Ectodermal cell (in vitro differentiated cells): ENCODE data around the gene BAHCC1.

Experiments used
- H3K27ac ChIP-seq: 2 replicates; pipeline ENCODE4 v1.7.0; 2013; ENCODE audit warnings: mild to moderate bottlenecking, low read depth, low read length; ENCODE audit not compliant: insufficient read depth, poor library complexity, severe bottlenecking
- H3K27me3 ChIP-seq: 2 replicates; pipeline ENCODE4 v1.7.0; 2013; ENCODE audit warnings: mild to moderate bottlenecking, low read length; ENCODE audit not compliant: insufficient read depth, control insufficient read depth, poor library complexity, severe bottlenecking
- H3K36me3 ChIP-seq: one replicate; pipeline ENCODE4 v1.7.0; 2013; ENCODE audit warnings: low read length; ENCODE audit not compliant: control insufficient read depth, insufficient read depth
- H3K4me1 ChIP-seq: one replicate; pipeline ENCODE4 v1.7.0; 2013; ENCODE audit warnings: low read length; ENCODE audit not compliant: control insufficient read depth, insufficient read depth
- H3K4me3 ChIP-seq: 2 replicates; pipeline ENCODE4 v1.7.0; 2013; ENCODE audit warnings: low read depth, low read length, control low read depth; ENCODE audit not compliant: insufficient read depth
- H3K9me3 ChIP-seq: 2 replicates; pipeline ENCODE4 v1.7.0; 2013; ENCODE audit warnings: mild to moderate bottlenecking, low read length, moderate library complexity; ENCODE audit not compliant: control insufficient read depth
- WGBS, 2 experiments: methylation state at CpG; one replicate each; pipeline ENCODE4 v1.1.7; 2013; ENCODE audit warnings: missing lambda C conversion rate in 2 of 2; 5-methylcytosine and 5-hydroxymethylcytosine counted together

Gene BAHCC1

GRCh38 chr17:81444610-81445339 lies 49.5 kb downstream of the BAHCC1 start:
- H3K27me3 ChIP-seq: no peaks in the 10 kb centered on the region
- no peaks in the 10 kb centered on the region for H3K9me3 ChIP-seq
- H3K36me3 ChIP-seq: no peaks in the 10 kb centered on the region
- peaks cover 13% of the 10 kb centered on the region for H3K4me1 ChIP-seq
- no peak overlapping the region for H3K4me3 ChIP-seq
- WGBS, 2 experiments: 89 to 90% methylated on average over 26 to 27 of the region's 27 CpGs
- no peak overlapping the region for H3K27ac ChIP-seq

GRCh38 chr17:81445642-81446503 lies 50.6 kb downstream of the BAHCC1 start:
- H3K36me3 ChIP-seq: no peaks in the 10 kb centered on the region
- no peak overlapping the region for H3K4me3 ChIP-seq
- H3K4me1 ChIP-seq: peaks cover 3% of the 10 kb centered on the region
- H3K9me3 ChIP-seq: no peaks in the 10 kb centered on the region
- 92% methylated on average over 30 of the region's 30 CpGs for WGBS, 2 experiments
- H3K27ac ChIP-seq: no peak overlapping the region
- no peaks in the 10 kb centered on the region for H3K27me3 ChIP-seq

- Histone ChIP-seq H3K27ac (no peak overlapping the region), H3K9me3 (no peaks in the 10 kb centered on the region), H3K36me3 (no peaks in the 10 kb centered on the region), H3K4me3 (no peak overlapping the region), H3K4me1 (no peaks in the 10 kb centered on the region), H3K27me3 (no peaks in the 10 kb centered on the region)
- WGBS, 2 experiments: 94 to 96% methylated on average over 25 of the region's 25 CpGs
Measured at GRCh38 chr17:81447331-81447933, 52.2 kb downstream of the BAHCC1 start.

- Histone ChIP-seq H3K4me3 (no peak overlapping the region), H3K9me3 (no peaks in the 10 kb centered on the region), H3K27ac (no peak overlapping the region), H3K27me3 (no peaks in the 10 kb centered on the region), H3K36me3 (no peaks in the 10 kb centered on the region), H3K4me1 (no peaks in the 10 kb centered on the region)
- 95% methylated on average over 25 of the region's 25 CpGs for WGBS, 2 experiments
Measured at GRCh38 chr17:81448442-81448841, 53.2 kb downstream of the BAHCC1 start.

- H3K4me1 ChIP-seq: no peaks in the 10 kb centered on the region
- H3K4me3 ChIP-seq: no peak overlapping the region
- no peaks in the 10 kb centered on the region for H3K27me3 ChIP-seq
- H3K27ac ChIP-seq: no peak overlapping the region
- no peaks in the 10 kb centered on the region for H3K36me3 ChIP-seq
- WGBS, 2 experiments: 95 to 96% methylated on average over 11 to 12 of the region's 12 CpGs
- no peaks in the 10 kb centered on the region for H3K9me3 ChIP-seq
Measured at GRCh38 chr17:81448950-81449349, 53.7 kb downstream of the BAHCC1 start.

GRCh38 chr17:81449351-81449750 lies 54.1 kb downstream of the BAHCC1 start:
- Histone ChIP-seq H3K9me3 (no peaks in the 10 kb centered on the region), H3K36me3 (no peaks in the 10 kb centered on the region), H3K27me3 (no peaks in the 10 kb centered on the region), H3K4me3 (no peak overlapping the region), H3K27ac (no peak overlapping the region), H3K4me1 (no peaks in the 10 kb centered on the region)
- 82 to 86% methylated on average over 8 of the region's 8 CpGs for WGBS, 2 experiments

GRCh38 chr17:81451823-81452222 lies 56.6 kb downstream of the BAHCC1 start:
- 95 to 96% methylated on average over 26 of the region's 26 CpGs for WGBS, 2 experiments

GRCh38 chr17:81452551-81452950 lies 57.3 kb downstream of the BAHCC1 start:
- no peak overlapping the region for H3K4me3 ChIP-seq
- no peak overlapping the region for H3K27ac ChIP-seq
- no peaks in the 10 kb centered on the region for H3K9me3 ChIP-seq
- H3K27me3 ChIP-seq: no peaks in the 10 kb centered on the region
- 80 to 81% methylated on average over 23 of the region's 23 CpGs for WGBS, 2 experiments
- no peaks in the 10 kb centered on the region for H3K36me3 ChIP-seq
- H3K4me1 ChIP-seq: peaks cover 14% of the 10 kb centered on the region

More at GRCh38 chr17:81451823-81452222, 56.6 kb downstream of the BAHCC1 start:
- no peak overlapping the region for H3K4me3 ChIP-seq
- H3K36me3 ChIP-seq: no peaks in the 10 kb centered on the region
- H3K9me3 ChIP-seq: no peaks in the 10 kb centered on the region
- no peak overlapping the region for H3K27ac ChIP-seq
- H3K27me3 ChIP-seq: no peaks in the 10 kb centered on the region
- peaks cover 8% of the 10 kb centered on the region for H3K4me1 ChIP-seq

GRCh38 chr17:81453076-81453475 lies 57.8 kb downstream of the BAHCC1 start:
- no peak overlapping the region for H3K27ac ChIP-seq
- no peaks in the 10 kb centered on the region for H3K27me3 ChIP-seq
- no peak overlapping the region for H3K4me3 ChIP-seq
- WGBS, 2 experiments: 90 to 91% methylated on average over 30 of the region's 30 CpGs
- peaks cover 14% of the 10 kb centered on the region for H3K4me1 ChIP-seq
- H3K36me3 ChIP-seq: no peaks in the 10 kb centered on the region
- H3K9me3 ChIP-seq: no peaks in the 10 kb centered on the region

- Histone ChIP-seq H3K27ac (no peak overlapping the region), H3K4me3 (no peak overlapping the region), H3K4me1 (peaks cover 14% of the 10 kb centered on the region), H3K36me3 (no peaks in the 10 kb centered on the region), H3K9me3 (no peaks in the 10 kb centered on the region), H3K27me3 (no peaks in the 10 kb centered on the region)
- 94% methylated on average over 7 of the region's 7 CpGs for WGBS, 2 experiments
Measured at GRCh38 chr17:81453712-81454111, 58.5 kb downstream of the BAHCC1 start.
